ENCODE data around the gene SPAG9. TPM values are rescaled to one million over a fixed set of nuclear protein-coding genes. Genes with fewer than 3 reads are reported as not detected.

SPAG9 gene
- total and polyA plus RNA-seq, 2 experiments from 2014 or later, result 13.7 to 45.0 TPM

GRCh38 chr17:51153210-51154072 is 32.8 kb upstream of the SPAG9 start, which contains the start of gene NME1:
Gene NME1, plus strand, starts transcription at chr17:51153559. Its CDS starts 2,096 bp downstream, at chr17:51155655.
- peaks cover 35% of the 10 kb centered on the region for H3K36me3 Mint-ChIP-seq (ENCODE audit: low read depth)
- H3F3A ChIP-seq (replicated peaks; ENCODE audit: low read depth), result peaks cover 5% of the 10 kb centered on the region; the same call in 1 of the 2 replicates
- no peaks in the 10 kb centered on the region for H3K27me3 Mint-ChIP-seq (ENCODE audit: insufficient read depth, low read depth, poor library complexity)
- DNase-seq (ENCODE audit: low spot score), result peak; percentile 99
- H3K4me1 ChIP-seq (ENCODE audit: insufficient read depth), result peaks cover 7% of the 10 kb centered on the region; the same call in 1 of the 2 replicates
- no peaks in the 10 kb centered on the region for H3K9me2 ChIP-seq (ENCODE audit: insufficient read depth)
- H3K27ac Mint-ChIP-seq, result no peak within 1 kb of the TSS
- peak; percentile 96 for ATAC-seq
- H3K4me3 Mint-ChIP-seq, result no peak within 1 kb of the TSS
- no peaks in the 10 kb centered on the region for H3K27me3 ChIP-seq (ENCODE audit: insufficient read depth)
- H3K79me2 ChIP-seq (replicated peaks; ENCODE audit: insufficient read depth), result peaks cover 50% of the 10 kb centered on the region
- peak within 1 kb of the TSS; percentile 96 for H3K4me3 ChIP-seq
- peaks cover 18% of the 10 kb centered on the region for H3K36me3 ChIP-seq (ENCODE audit: insufficient read depth)
- H4K20me1 ChIP-seq (replicated peaks; ENCODE audit: insufficient read depth), result peaks cover 15% of the 10 kb centered on the region
- H3K4me1 Mint-ChIP-seq, result no peaks in the 10 kb centered on the region; the same call in 1 of the 3 replicates
- peak within 1 kb of the TSS; percentile 99 for H3K4me2 ChIP-seq
- H3K27ac ChIP-seq (ENCODE audit: low read depth), result peak within 1 kb of the TSS; percentile 71
- TF ChIP-seq ETS1 (IDR thresholded peaks at IDR 0.05) (peak; percentile 88), JUNB (IDR thresholded peaks at IDR 0.05; ENCODE audit: unreplicated experiment) (no peak), CREB1 (CRISPR knock-in tag; IDR thresholded peaks at IDR 0.05; ENCODE audit: low read depth) (peak; percentile 87), ZNF462 (CRISPR knock-in tag; IDR thresholded peaks at IDR 0.05) (no peak), NANOG (IDR thresholded peaks at IDR 0.05; ENCODE audit: borderline replicate concordance) (no peak), POLR2AphosphoS5 (IDR thresholded peaks at IDR 0.05; ENCODE audit: low read depth) (peak; percentile 74), ZNF114 (CRISPR knock-in tag; IDR thresholded peaks at IDR 0.05) (0 out of 2 replicates have a peak, but pooled peaks have one; percentile 19), EZH2phosphoT487 (IDR thresholded peaks at IDR 0.05; ENCODE audit: unreplicated experiment) (no peak), REST (IDR thresholded peaks at IDR 0.05; ENCODE audit: unreplicated experiment) (peak; percentile 9), ZNF331 (CRISPR knock-in tag; IDR thresholded peaks at IDR 0.05; ENCODE audit: low read depth) (no peak), CTCF (conservative IDR thresholded peaks at IDR 0.05; ENCODE audit: low read depth in 2 of 2) (peak; percentile 87 to 91), EZH2 (IDR thresholded peaks at IDR 0.05; ENCODE audit: low read depth, unreplicated experiment) (no peak), STAT1 (IDR thresholded peaks at IDR 0.05; ENCODE audit: unreplicated experiment) (no peak)
- H3K9me3 Mint-ChIP-seq, result no peaks in the 10 kb centered on the region
- H2AFZ ChIP-seq, result peak within 1 kb of the TSS; percentile 56
